GM18519 (cell line): ENCODE measurements around the gene HSPB1.
A peak's percentile ranks its signal among the peaks of the same experiment; 100 is the strongest.
"Not testable (repeated sequence)": the region's sequence is repeated elsewhere in the genome, so short reads cannot be mapped to it uniquely, and the experiment has no call there.

ENCODE experiments used
- ATAC-seq: cut with Tn5 transposase; IDR thresholded peaks from one replicate; pipeline ENCODE4 v1.9.1; 2021; ENCODE audit warnings: mild to moderate bottlenecking, moderate library complexity; ENCODE audit not compliant: unreplicated experiment, low FRiP score

Gene HSPB1

GRCh38 chr7:76303202-76304147 is 1.0 kb downstream of the HSPB1 start:
- no peak for ATAC-seq

- ATAC-seq: no peak
These were observed 2.5 kb downstream of the HSPB1 start for GRCh38 chr7:76304888-76305375.

GRCh38 chr7:76308874-76309273 is 6.4 kb downstream of the HSPB1 start:
- not testable (repeated sequence) for ATAC-seq

GRCh38 chr7:76309341-76310101 is 7.0 kb downstream of the HSPB1 start:
- ATAC-seq: not testable (repeated sequence)

- ATAC-seq: no peak
These were observed 7.9 kb downstream of the HSPB1 start for GRCh38 chr7:76310102-76310957.

- ATAC-seq: not testable (repeated sequence)
These were observed 9.4 kb downstream of the HSPB1 start for GRCh38 chr7:76311838-76312237.

- ATAC-seq: no peak
These were observed 11.7 kb downstream of the HSPB1 start for GRCh38 chr7:76314042-76314721.

- ATAC-seq: not testable (repeated sequence)
These were observed 12.3 kb downstream of the HSPB1 start for GRCh38 chr7:76314740-76315139.

- no peak for ATAC-seq
These were observed 12.9 kb downstream of the HSPB1 start for GRCh38 chr7:76315364-76315763.

- ATAC-seq: no peak
These were observed 14.7 kb downstream of the HSPB1 start for GRCh38 chr7:76316984-76317781.

GRCh38 chr7:76317782-76318487 is 15.5 kb downstream of the HSPB1 start:
- ATAC-seq: peak; percentile 84

- ATAC-seq: peak; percentile 32
These were observed 16.2 kb downstream of the HSPB1 start for GRCh38 chr7:76318488-76319353.

- ATAC-seq: no peak
These were observed 22.6 kb downstream of the HSPB1 start for GRCh38 chr7:76325092-76325491.

- ATAC-seq: no peak
These were observed 23.3 kb downstream of the HSPB1 start for GRCh38 chr7:76325811-76326210.

- no peak for ATAC-seq
These were observed 24.3 kb downstream of the HSPB1 start for GRCh38 chr7:76326646-76327233.

GRCh38 chr7:76327610-76328009 is 25.1 kb downstream of the HSPB1 start:
- no peak for ATAC-seq

- no peak for ATAC-seq
These were observed 25.9 kb downstream of the HSPB1 start for GRCh38 chr7:76328389-76328788.
